Astrocyte (in vitro differentiated cells and primary cell): ENCODE data around the gene LILRB2. TPM values are rescaled to one million over a fixed set of nuclear protein-coding genes. Genes with fewer than 3 reads are reported as not detected.
"Not testable (repeated sequence)": the region's sequence is repeated elsewhere in the genome, so short reads cannot be mapped to it uniquely, and the experiment has no call there.

Experiments used
- DNase-seq: peaks from one replicate; pipeline ENCODE4 v3.0.0-alpha.2; 2010; ENCODE audit warnings: low read depth
- FAIRE-seq: peaks from 2 replicates; lab custom pipeline; 2011; peaks lifted over from hg19 to GRCh38; lab: Jason Lieb, UNC
- H2AFZ ChIP-seq: 2 replicates; pipeline ENCODE4 v1.6.0; 2012; ENCODE audit warnings: low read depth, low read length, inconsistent platforms
- H3K27ac ChIP-seq: 2 replicates; pipeline ENCODE4 v1.5.1; 2011; ENCODE audit warnings: low read depth, low read length, inconsistent platforms
- H3K27me3 ChIP-seq: 2 replicates; pipeline ENCODE4 v1.6.0; 2011; ENCODE audit warnings: low read length, inconsistent platforms; ENCODE audit not compliant: insufficient read depth
- H3K36me3 ChIP-seq: 2 replicates; pipeline ENCODE4 v1.5.1; 2011; ENCODE audit warnings: low read length, inconsistent platforms; ENCODE audit not compliant: insufficient read depth
- H3K4me1 ChIP-seq: 2 replicates; pipeline ENCODE4 v1.5.1; 2011; ENCODE audit warnings: low read length, inconsistent platforms; ENCODE audit not compliant: insufficient read depth
- H3K4me2 ChIP-seq: 2 replicates; pipeline ENCODE4 v1.6.0; 2012; ENCODE audit warnings: low read length, inconsistent platforms
- H3K4me3 ChIP-seq: 2 replicates; pipeline ENCODE4 v1.5.1; 2011; ENCODE audit warnings: low read depth, mild to moderate bottlenecking, low read length, inconsistent platforms; ENCODE audit not compliant: insufficient read depth
- H3K79me2 ChIP-seq: 2 replicates; pipeline ENCODE4 v1.6.0; 2012; ENCODE audit warnings: mild to moderate bottlenecking, low read length, inconsistent platforms; ENCODE audit not compliant: insufficient read depth
- H3K9ac ChIP-seq: 2 replicates; pipeline ENCODE4 v1.6.0; 2012; ENCODE audit warnings: mild to moderate bottlenecking, low read length, inconsistent platforms
- H3K9me3 ChIP-seq: 2 replicates; pipeline ENCODE4 v1.5.1; 2012; ENCODE audit warnings: low read depth, mild to moderate bottlenecking, low read length, inconsistent platforms; ENCODE audit not compliant: insufficient read depth
- H4K20me1 ChIP-seq: 2 replicates; pipeline ENCODE4 v1.6.0; 2012; ENCODE audit warnings: low read length, inconsistent platforms; ENCODE audit not compliant: insufficient read depth
- H3K27ac Mint-ChIP-seq: one replicate; pipeline ENCODE4 v1.8.0; 2021; ENCODE audit warnings: mild to moderate bottlenecking, mixed read lengths; ENCODE audit not compliant: unreplicated experiment
- H3K27me3 Mint-ChIP-seq: one replicate; pipeline ENCODE4 v1.8.0; 2021; ENCODE audit warnings: low read depth, mixed read lengths; ENCODE audit not compliant: unreplicated experiment
- H3K36me3 Mint-ChIP-seq: one replicate; pipeline ENCODE4 v1.8.0; 2021; ENCODE audit warnings: low read depth, mixed read lengths; ENCODE audit not compliant: unreplicated experiment
- H3K4me1 Mint-ChIP-seq: one replicate; pipeline ENCODE4 v1.8.0; 2021; ENCODE audit warnings: low read depth, mixed read lengths; ENCODE audit not compliant: unreplicated experiment
- H3K4me3 Mint-ChIP-seq: one replicate; pipeline ENCODE4 v1.8.0; 2021; ENCODE audit warnings: mild to moderate bottlenecking, moderate library complexity, mixed read lengths; ENCODE audit not compliant: unreplicated experiment
- H3K9me3 Mint-ChIP-seq: one replicate; pipeline ENCODE4 v1.8.0; 2021; ENCODE audit warnings: mild to moderate bottlenecking, mixed read lengths; ENCODE audit not compliant: unreplicated experiment
- CTCF ChIP-seq: IDR thresholded peaks from 2 replicates; pipeline ENCODE4 v1.5.1; 2011; ENCODE audit warnings: low read depth, mild to moderate bottlenecking, inconsistent platforms, low read length, moderate library complexity; ENCODE audit not compliant: insufficient read depth
- EZH2 ChIP-seq: IDR thresholded peaks from 2 replicates; pipeline ENCODE4 v1.6.1; 2012; ENCODE audit warnings: mild to moderate bottlenecking, low read length, inconsistent platforms; ENCODE audit not compliant: insufficient read depth
- total RNA-seq: library from RNA; stranded (reverse); gene quantifications from 2 replicates; pipeline ENCODE4 v1.2.1, GENCODE V29; 2021

LILRB2 gene
- total RNA-seq, 1 donor from 2014 or later: not detected

GRCh38 chr19:54247106-54247930 lies 33.6 kb downstream of the LILRB2 start:
- no peak overlapping the region for H3K27ac ChIP-seq
- no peaks in the 10 kb centered on the region for H3K36me3 ChIP-seq
- peaks cover 3% of the 10 kb centered on the region for H3K9me3 Mint-ChIP-seq
- H3K79me2 ChIP-seq: no peaks in the 10 kb centered on the region
- no peaks in the 10 kb centered on the region for H3K27me3 ChIP-seq
- no peak for DNase-seq
- FAIRE-seq: no peak
- no peaks in the 10 kb centered on the region for H4K20me1 ChIP-seq
- H3K9me3 ChIP-seq: no peaks in the 10 kb centered on the region
- no peak overlapping the region for H3K4me3 ChIP-seq
- H3K27ac Mint-ChIP-seq: peak overlapping the region; percentile 8
- H3K4me1 Mint-ChIP-seq: peaks cover 9% of the 10 kb centered on the region
- no peak overlapping the region for H2AFZ ChIP-seq
- peaks cover 6% of the 10 kb centered on the region for H3K27me3 Mint-ChIP-seq
- H3K36me3 Mint-ChIP-seq: no peaks in the 10 kb centered on the region
- TF ChIP-seq EZH2: no peak
- TF ChIP-seq CTCF: no peak
- H3K4me2 ChIP-seq: peak overlapping the region; percentile 27
- no peaks in the 10 kb centered on the region for H3K4me1 ChIP-seq
- H3K9ac ChIP-seq: no peak overlapping the region
- H3K4me3 Mint-ChIP-seq: no peak overlapping the region

GRCh38 chr19:54245936-54246335 lies 35.0 kb downstream of the LILRB2 start:
- no peak overlapping the region for H3K9ac ChIP-seq
- no peak overlapping the region for H3K27ac ChIP-seq
- no peaks in the 10 kb centered on the region for H3K27me3 ChIP-seq
- DNase-seq (no peak), FAIRE-seq (no peak)
- Mint-ChIP-seq H3K9me3 (peaks cover 3% of the 10 kb centered on the region), H3K4me1 (peaks cover 9% of the 10 kb centered on the region), H3K27ac (no peak overlapping the region), H3K36me3 (no peaks in the 10 kb centered on the region), H3K27me3 (peaks cover 3% of the 10 kb centered on the region), H3K4me3 (no peak overlapping the region)
- H3K36me3 ChIP-seq: no peaks in the 10 kb centered on the region
- H4K20me1 ChIP-seq: no peaks in the 10 kb centered on the region
- no peak for TF ChIP-seq CTCF
- TF ChIP-seq EZH2: no peak
- H3K79me2 ChIP-seq: no peaks in the 10 kb centered on the region
- no peaks in the 10 kb centered on the region for H3K9me3 ChIP-seq
- no peak overlapping the region for H3K4me2 ChIP-seq
- H3K4me3 ChIP-seq: no peak overlapping the region
- H2AFZ ChIP-seq: no peak overlapping the region
- no peaks in the 10 kb centered on the region for H3K4me1 ChIP-seq

GRCh38 chr19:54243809-54244208 lies 37.1 kb downstream of the LILRB2 start:
- not testable (repeated sequence) for H3K4me3 ChIP-seq, DNase-seq, H3K27me3 ChIP-seq, H3K9ac ChIP-seq, H3K4me3 Mint-ChIP-seq, H3K4me1 Mint-ChIP-seq, H3K79me2 ChIP-seq, H2AFZ ChIP-seq, FAIRE-seq, H3K36me3 ChIP-seq, H3K9me3 Mint-ChIP-seq, H3K36me3 Mint-ChIP-seq, H3K27ac Mint-ChIP-seq, H3K9me3 ChIP-seq, H3K4me2 ChIP-seq, H4K20me1 ChIP-seq, H3K27ac ChIP-seq, H3K4me1 ChIP-seq
- peaks cover 11% of the 10 kb centered on the region for H3K27me3 Mint-ChIP-seq

GRCh38 chr19:54242646-54243045 lies 38.3 kb downstream of the LILRB2 start, which contains the start of gene LILRA6:
Gene LILRA6, minus strand, starts transcription at chr19:54242790.
- H2AFZ ChIP-seq, H3K4me1 Mint-ChIP-seq, H3K4me3 ChIP-seq, H4K20me1 ChIP-seq, H3K27ac ChIP-seq, H3K4me2 ChIP-seq, DNase-seq, H3K27ac Mint-ChIP-seq, H3K9me3 Mint-ChIP-seq, FAIRE-seq, H3K4me3 Mint-ChIP-seq, H3K36me3 ChIP-seq, H3K27me3 ChIP-seq, H3K36me3 Mint-ChIP-seq, H3K9ac ChIP-seq, H3K4me1 ChIP-seq, H3K9me3 ChIP-seq, H3K79me2 ChIP-seq: not testable (repeated sequence)
- peaks cover 22% of the 10 kb centered on the region for H3K27me3 Mint-ChIP-seq

- not testable (repeated sequence) for H3K4me2 ChIP-seq
These were observed 38.7 kb downstream of the LILRB2 start for GRCh38 chr19:54242234-54242633.

More at GRCh38 chr19:54242234-54242633, 38.7 kb downstream of the LILRB2 start:
- not testable (repeated sequence) for H3K9ac ChIP-seq, H3K27ac ChIP-seq, H2AFZ ChIP-seq, DNase-seq, H3K4me1 ChIP-seq, H3K27me3 ChIP-seq, H3K9me3 Mint-ChIP-seq, FAIRE-seq, H3K36me3 Mint-ChIP-seq, H4K20me1 ChIP-seq, H3K36me3 ChIP-seq, H3K79me2 ChIP-seq, H3K27ac Mint-ChIP-seq, H3K9me3 ChIP-seq, H3K4me1 Mint-ChIP-seq, H3K4me3 ChIP-seq, H3K4me3 Mint-ChIP-seq
- peaks cover 23% of the 10 kb centered on the region for H3K27me3 Mint-ChIP-seq
